Measurements from ENCODE around the gene TTLL11. TPM values are rescaled to one million over a fixed set of nuclear protein-coding genes. Genes with fewer than 3 reads are reported as not detected.

TTLL11 gene
- polyA plus RNA-seq, 1 of the 3 experiments (the other 2 are of a cell fraction), result 6.8 TPM

DNA sequence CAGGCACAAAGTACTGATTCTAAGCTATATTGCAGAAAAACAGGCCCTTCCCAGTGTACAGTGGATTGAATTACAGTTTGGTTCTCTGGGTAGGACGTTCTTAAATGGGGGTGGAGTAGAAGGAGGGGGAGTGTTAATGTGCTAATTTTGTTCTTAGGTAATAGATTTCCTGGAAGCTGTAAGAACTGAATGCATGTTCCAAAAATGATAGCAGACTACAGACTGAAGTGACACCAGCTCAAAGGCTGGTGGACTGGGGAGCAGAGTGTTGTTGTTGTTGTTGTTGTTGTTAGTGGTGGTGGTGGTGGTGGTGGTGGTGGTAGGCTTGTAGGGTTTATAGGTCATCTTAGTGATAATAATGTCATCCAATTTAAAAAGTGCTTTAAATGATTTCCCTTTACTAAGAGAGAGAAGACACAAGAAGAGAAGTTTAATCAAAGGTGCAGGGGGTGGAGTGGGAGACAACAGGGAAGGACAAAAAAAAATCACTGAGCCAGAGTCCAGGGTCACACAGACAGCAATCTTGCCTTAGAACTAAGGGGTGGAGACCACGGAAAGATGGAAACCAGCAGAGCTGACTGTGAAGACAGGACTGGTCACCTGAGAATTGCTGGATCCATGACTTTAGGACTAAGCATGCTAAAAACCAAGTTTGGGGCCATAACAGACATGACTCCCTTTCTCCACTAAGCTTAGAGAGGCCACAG is 27.0 kb downstream of the TTLL11 start:
- Histone ChIP-seq H3K4me1 (ENCODE audit: control insufficient read depth in 1 of 2, insufficient read depth in 2 of 2, low read depth in 1 of 2, low read length in 1 of 2) (no peaks in the 10 kb centered on the region), H3K79me2 (ENCODE audit: insufficient read depth) (no peaks in the 10 kb centered on the region), H3K36me3 (replicated peaks in 1 of 2; ENCODE audit: control insufficient read depth in 1 of 2, insufficient read depth in 2 of 2, low read length in 1 of 2) (no peaks in the 10 kb centered on the region), H3K27me3 (ENCODE audit: insufficient read depth) (no peaks in the 10 kb centered on the region), H3K9me2 (no peaks in the 10 kb centered on the region), H3K27ac (ENCODE audit: low read depth in 2 of 2, low read length in 1 of 2) (no peak overlapping the region), H3K4me2 (no peak overlapping the region), H3F3A (replicated peaks; ENCODE audit: insufficient read depth) (no peaks in the 10 kb centered on the region), H3K9ac (no peak overlapping the region), H3K4me3 (ENCODE audit: low read depth in 2 of 2, low read length in 1 of 2) (no peak overlapping the region), H4K20me1 (ENCODE audit: insufficient read depth) (no peaks in the 10 kb centered on the region), H3K9me3 (no peaks in the 10 kb centered on the region), H2AFZ (ENCODE audit: low read depth) (no peak overlapping the region)
- WGBS (ENCODE audit: low lambda C conversion rate), result 63% methylated on average over 2 of the region's 2 CpGs
- TF ChIP-seq MEF2A (IDR thresholded peaks at IDR 0.05; ENCODE audit: borderline replicate concordance, low read depth) (no peak), POLR2AphosphoS5 (IDR thresholded peaks at IDR 0.05; ENCODE audit: low read depth, low read length) (no peak), TCF12 (IDR thresholded peaks at IDR 0.05) (no peak), TAF1 (IDR thresholded peaks at IDR 0.05; ENCODE audit: borderline replicate concordance, low read depth, low read length) (no peak), EZH2phosphoT487 (IDR thresholded peaks at IDR 0.05; ENCODE audit: borderline replicate concordance, low read depth) (no peak), RAD21 (IDR thresholded peaks at IDR 0.05; ENCODE audit: low read length) (no peak), EP300 (IDR thresholded peaks at IDR 0.05; ENCODE audit: borderline replicate concordance in 1 of 2, low read depth in 1 of 2, low read length in 1 of 2) (no peak), GATA2 (CRISPR knock-in tag; IDR thresholded peaks at IDR 0.05) (no peak)
- TF ChIP-seq, protein P1, sequence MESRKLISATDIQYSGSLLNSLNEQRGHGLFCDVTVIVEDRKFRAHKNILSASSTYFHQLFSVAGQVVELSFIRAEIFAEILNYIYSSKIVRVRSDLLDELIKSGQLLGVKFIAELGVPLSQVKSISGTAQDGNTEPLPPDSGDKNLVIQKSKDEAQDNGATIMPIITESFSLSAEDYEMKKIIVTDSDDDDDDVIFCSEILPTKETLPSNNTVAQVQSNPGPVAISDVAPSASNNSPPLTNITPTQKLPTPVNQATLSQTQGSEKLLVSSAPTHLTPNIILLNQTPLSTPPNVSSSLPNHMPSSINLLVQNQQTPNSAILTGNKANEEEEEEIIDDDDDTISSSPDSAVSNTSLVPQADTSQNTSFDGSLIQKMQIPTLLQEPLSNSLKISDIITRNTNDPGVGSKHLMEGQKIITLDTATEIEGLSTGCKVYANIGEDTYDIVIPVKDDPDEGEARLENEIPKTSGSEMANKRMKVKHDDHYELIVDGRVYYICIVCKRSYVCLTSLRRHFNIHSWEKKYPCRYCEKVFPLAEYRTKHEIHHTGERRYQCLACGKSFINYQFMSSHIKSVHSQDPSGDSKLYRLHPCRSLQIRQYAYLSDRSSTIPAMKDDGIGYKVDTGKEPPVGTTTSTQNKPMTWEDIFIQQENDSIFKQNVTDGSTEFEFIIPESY (IDR thresholded peaks at IDR 0.05; ENCODE audit: borderline replicate concordance, low read depth), result no peak
- ChIA-PET POLR2A (no interaction called here), CTCF (interaction anchor here (1.0 to 1.1 kb wide), 3 partner anchors 11 to 445 kb away, joined by 3 to 4 read pairs (median 3); no protein-coding TSS in a partner anchor)
- DNase-seq, result no peak

DNA sequence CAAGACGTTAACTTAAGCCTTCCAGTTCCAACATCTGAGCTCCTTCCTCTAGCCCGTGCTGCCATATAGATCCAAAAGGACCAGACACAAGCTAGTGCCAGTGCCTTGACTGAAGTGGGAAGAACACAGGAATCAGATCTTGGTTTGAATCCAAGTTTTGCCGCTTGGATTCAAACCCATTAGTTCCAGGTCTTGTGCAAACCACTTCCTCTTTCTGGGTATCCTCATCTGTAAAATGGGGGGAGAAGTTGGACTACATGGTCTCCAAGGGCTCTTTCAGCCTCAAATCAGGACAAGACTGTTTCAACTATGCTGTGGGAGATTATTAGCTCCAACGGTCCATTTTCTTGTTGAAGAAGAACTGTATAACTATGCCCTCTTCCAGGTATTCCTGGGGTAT is 32.6 kb downstream of the TTLL11 start:
- no peaks in the 10 kb centered on the region for H3F3A ChIP-seq (replicated peaks; ENCODE audit: insufficient read depth)
- POLR2A ChIA-PET, result no interaction called here
- no peaks in the 10 kb centered on the region for H3K36me3 ChIP-seq (replicated peaks in 1 of 2; ENCODE audit: control insufficient read depth in 1 of 2, insufficient read depth in 2 of 2, low read length in 1 of 2)
- TF ChIP-seq JUND (IDR thresholded peaks at IDR 0.05), result no peak
- CTCF ChIA-PET, result interaction anchor here (1.7 to 3.8 kb wide), 3 partner anchors 35 to 290 kb away, joined by 5 to 14 read pairs (median 6); no protein-coding TSS in a partner anchor
- no peak overlapping the region for H3K4me2 ChIP-seq
- H3K9ac ChIP-seq, result no peak overlapping the region
- no peak overlapping the region for H3K4me3 ChIP-seq (ENCODE audit: low read depth in 2 of 2, low read length in 1 of 2)
- peaks cover 0 to 6% of the 10 kb centered on the region in 2 experiments; a peak in 2 of 4 replicates for H3K4me1 ChIP-seq (ENCODE audit: control insufficient read depth in 1 of 2, insufficient read depth in 2 of 2, low read depth in 1 of 2, low read length in 1 of 2)
- H2AFZ ChIP-seq (ENCODE audit: low read depth), result no peak overlapping the region
- DNase-seq, result no peak
- H3K27me3 ChIP-seq (ENCODE audit: insufficient read depth), result no peaks in the 10 kb centered on the region
- no peaks in the 10 kb centered on the region for H3K9me3 ChIP-seq
- H3K9me2 ChIP-seq, result no peaks in the 10 kb centered on the region
- 87% methylated on average over 4 of the region's 4 CpGs for WGBS (ENCODE audit: low lambda C conversion rate)
- no peak overlapping the region for H3K27ac ChIP-seq (ENCODE audit: low read depth in 2 of 2, low read length in 1 of 2)
- H3K79me2 ChIP-seq (ENCODE audit: insufficient read depth), result peaks cover 3% of the 10 kb centered on the region; the same call in 1 of the 2 replicates
- H4K20me1 ChIP-seq (ENCODE audit: insufficient read depth), result peaks cover 9% of the 10 kb centered on the region; the same call in 1 of the 2 replicates

All from SK-N-SH (cell line).